ENCODE data around the gene TUBB3. TPM values are rescaled to one million over a fixed set of nuclear protein-coding genes. Genes with fewer than 3 reads are reported as not detected.
A peak's percentile ranks its signal among the peaks of the same experiment; 100 is the strongest.

The TUBB3 gene
- total RNA-seq, 1 experiment from 2014 or later: 52.1 TPM

DNA sequence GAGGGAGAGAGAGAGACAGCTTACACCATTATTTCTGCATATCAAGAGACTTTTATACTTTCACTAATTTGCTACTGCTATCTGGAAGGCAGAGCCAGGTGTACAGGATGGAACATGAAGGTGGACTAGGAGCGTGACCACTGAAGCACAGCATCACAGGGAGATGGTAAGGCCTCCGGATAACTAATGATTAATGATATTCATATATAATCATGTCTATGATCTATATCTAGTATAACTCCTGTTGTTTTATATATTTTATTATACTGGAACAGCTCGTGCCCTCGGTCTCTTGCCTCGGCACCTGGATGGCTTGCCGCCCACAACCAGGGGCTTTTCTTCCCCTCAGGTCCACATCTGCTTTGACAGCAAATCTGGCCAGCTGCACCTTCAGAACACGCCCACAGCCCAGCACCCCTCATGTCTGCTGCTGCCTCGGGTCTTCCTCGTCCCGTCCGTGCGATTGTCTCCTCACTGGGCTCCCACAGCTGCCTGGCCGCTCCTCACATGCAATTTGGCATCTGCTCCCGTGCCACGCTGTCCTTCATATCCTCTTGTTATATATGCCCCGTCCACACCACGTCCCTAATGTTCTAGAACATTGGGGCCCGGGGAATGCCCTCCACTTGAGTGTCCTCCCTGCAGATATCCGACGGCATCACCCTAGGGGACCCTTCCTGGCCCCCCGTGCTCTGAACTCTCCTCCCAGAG, 15.2 kb downstream of the TUBB3 start:
- intact Hi-C loops (cut with micrococcal nuclease; ENCODE audit: unreplicated experiment): no loop called here
- Mint-ChIP-seq H3K4me1 (ENCODE audit: low read depth, unreplicated experiment) (peaks cover 10% of the 10 kb centered on the region), H3K27ac (ENCODE audit: unreplicated experiment) (no peak overlapping the region), H3K9me3 (ENCODE audit: low read depth, unreplicated experiment) (no peaks in the 10 kb centered on the region), H3K27me3 (ENCODE audit: unreplicated experiment) (no peaks in the 10 kb centered on the region), H3K4me3 (ENCODE audit: low read depth, unreplicated experiment) (no peak overlapping the region), H3K36me3 (ENCODE audit: insufficient read depth, unreplicated experiment) (peaks cover 14% of the 10 kb centered on the region)
- CTCF ChIA-PET: interaction anchor here (0.6 kb wide), 1 partner anchor 255 kb away, joined by 5 read pairs; no protein-coding TSS in a partner anchor
- no peak for TF ChIP-seq CTCF (IDR thresholded peaks at IDR 0.05; ENCODE audit: unreplicated experiment)
- no peak for DNase-seq
- BruUV-seq (replicated peaks): no TSS peak

DNA sequence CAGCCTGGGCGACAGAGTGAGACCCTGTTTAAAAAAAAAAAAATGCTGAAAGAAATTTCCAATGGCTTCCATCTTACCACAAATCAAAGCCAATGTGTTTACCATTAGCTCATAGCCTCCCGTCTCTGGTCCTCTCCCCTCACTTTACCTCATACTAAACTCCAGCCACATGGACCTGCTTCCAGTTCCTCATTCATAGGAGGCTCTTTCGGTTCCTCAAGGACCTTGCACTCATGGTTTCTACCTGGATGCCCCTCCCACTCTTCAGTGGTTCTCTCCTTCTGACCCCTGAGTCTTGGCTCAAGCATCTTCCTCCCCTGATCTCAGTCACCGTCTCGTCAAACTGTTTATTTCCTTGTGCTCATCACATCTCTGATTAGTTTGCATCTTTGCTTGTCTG, 21.6 kb downstream of the TUBB3 start:
- H3K4me1 Mint-ChIP-seq (ENCODE audit: low read depth, unreplicated experiment): peaks cover 4% of the 10 kb centered on the region

GRCh38 chr16:89945654-89946053, 22.5 kb downstream of the TUBB3 start:
- TF ChIP-seq CTCF (IDR thresholded peaks at IDR 0.05; ENCODE audit: unreplicated experiment): no peak
- peak; percentile 65 for DNase-seq
- H3K9me3 Mint-ChIP-seq (ENCODE audit: low read depth, unreplicated experiment): no peaks in the 10 kb centered on the region
- no peak overlapping the region for H3K4me3 Mint-ChIP-seq (ENCODE audit: low read depth, unreplicated experiment)
- BruUV-seq (replicated peaks): no TSS peak
- CTCF ChIA-PET: interaction anchor here (0.9 kb wide), 1 partner anchor 23 kb away, joined by 3 read pairs; the partner anchor contains the start of gene TUBB3
- peaks cover 33% of the 10 kb centered on the region for H3K27me3 Mint-ChIP-seq (ENCODE audit: unreplicated experiment)
- H3K36me3 Mint-ChIP-seq (ENCODE audit: insufficient read depth, unreplicated experiment): peaks cover 24% of the 10 kb centered on the region
- intact Hi-C loops (cut with micrococcal nuclease; ENCODE audit: unreplicated experiment): no loop called here
- no peak overlapping the region for H3K27ac Mint-ChIP-seq (ENCODE audit: unreplicated experiment)
- H3K4me1 Mint-ChIP-seq (ENCODE audit: low read depth, unreplicated experiment): peaks cover 8% of the 10 kb centered on the region

More for the DNA sequence above, 21.6 kb downstream of the TUBB3 start:
- peaks cover 19% of the 10 kb centered on the region for H3K36me3 Mint-ChIP-seq (ENCODE audit: insufficient read depth, unreplicated experiment)
- BruUV-seq (replicated peaks): no TSS peak
- H3K4me3 Mint-ChIP-seq (ENCODE audit: low read depth, unreplicated experiment): no peak overlapping the region
- CTCF ChIA-PET: no interaction called here
- H3K27ac Mint-ChIP-seq (ENCODE audit: unreplicated experiment): no peak overlapping the region
- TF ChIP-seq CTCF (IDR thresholded peaks at IDR 0.05; ENCODE audit: unreplicated experiment): no peak
- peaks cover 33% of the 10 kb centered on the region for H3K27me3 Mint-ChIP-seq (ENCODE audit: unreplicated experiment)
- no peaks in the 10 kb centered on the region for H3K9me3 Mint-ChIP-seq (ENCODE audit: low read depth, unreplicated experiment)
- intact Hi-C loops (cut with micrococcal nuclease; ENCODE audit: unreplicated experiment): no loop called here
- no peak for DNase-seq

DNA sequence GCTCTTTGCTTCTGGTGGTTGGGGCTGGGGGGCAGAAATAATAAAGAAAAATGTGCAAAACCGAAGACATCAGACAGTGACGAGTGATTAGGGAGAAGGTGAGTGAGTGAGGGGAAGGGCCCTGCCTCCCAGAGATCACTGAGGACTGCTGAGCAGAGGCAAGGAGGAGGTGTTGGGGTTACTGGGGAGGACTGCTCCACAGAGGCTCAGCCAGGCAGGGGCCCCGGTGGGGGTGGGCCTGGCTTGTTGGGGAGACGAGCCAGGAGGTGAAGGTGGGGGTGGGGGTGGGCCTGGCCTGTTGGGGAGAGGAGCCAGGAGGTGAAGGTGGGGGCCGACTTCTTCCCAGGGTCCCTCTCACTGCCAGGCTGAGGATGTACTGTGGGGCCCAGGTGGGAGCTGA, 23.4 kb downstream of the TUBB3 start:
- peaks cover 33% of the 10 kb centered on the region for H3K27me3 Mint-ChIP-seq (ENCODE audit: unreplicated experiment)
- intact Hi-C loops (cut with micrococcal nuclease; ENCODE audit: unreplicated experiment): no loop called here
- DNase-seq: no peak
- no peak overlapping the region for H3K27ac Mint-ChIP-seq (ENCODE audit: unreplicated experiment)
- peaks cover 8% of the 10 kb centered on the region for H3K4me1 Mint-ChIP-seq (ENCODE audit: low read depth, unreplicated experiment)
- CTCF ChIA-PET: interaction anchor here (1.2 kb wide), 1 partner anchor 22 kb away, joined by 3 read pairs; no protein-coding TSS in a partner anchor
- H3K36me3 Mint-ChIP-seq (ENCODE audit: insufficient read depth, unreplicated experiment): peaks cover 24% of the 10 kb centered on the region
- no peak overlapping the region for H3K4me3 Mint-ChIP-seq (ENCODE audit: low read depth, unreplicated experiment)
- TF ChIP-seq CTCF (IDR thresholded peaks at IDR 0.05; ENCODE audit: unreplicated experiment): no peak
- no peaks in the 10 kb centered on the region for H3K9me3 Mint-ChIP-seq (ENCODE audit: low read depth, unreplicated experiment)
- BruUV-seq (replicated peaks): no TSS peak
